SH-SY5Y (cell line): Measurements from ENCODE around the gene UXS1.

Experiments used
- GATA2 ChIP-seq: IDR thresholded peaks from 2 replicates; pipeline ENCODE4 v1.6.1; 2011; ENCODE audit warnings: mild to moderate bottlenecking, low read depth, low read length
- GATA3 ChIP-seq: IDR thresholded peaks from 2 replicates; pipeline ENCODE4 v1.6.1; 2011; ENCODE audit warnings: low read depth, mild to moderate bottlenecking, low read length, moderate library complexity

DNA sequence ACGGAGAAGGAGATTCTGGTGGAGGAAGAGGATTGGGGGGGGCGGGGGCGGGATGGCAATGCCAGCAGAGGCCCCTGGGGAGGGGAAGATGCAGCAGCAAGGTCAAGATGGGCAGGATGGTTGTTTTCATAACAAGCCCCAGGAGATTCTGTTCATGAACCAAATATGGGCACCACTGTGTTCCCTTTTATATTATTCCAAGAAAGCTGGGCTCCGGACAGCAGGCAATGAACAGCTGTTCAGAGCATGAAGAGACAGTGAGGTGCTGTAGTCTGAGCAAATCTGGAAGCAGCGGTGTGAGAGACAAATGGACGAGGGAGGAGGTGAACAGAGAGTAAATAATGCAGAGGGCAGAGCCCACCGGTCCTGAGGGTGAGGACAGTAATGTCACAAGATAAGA is 20.0 kb downstream of the UXS1 start:
- no peak for TF ChIP-seq GATA2
- TF ChIP-seq GATA3 = no peak
